ENCODE data around the gene C1orf74.

Gene C1orf74

DNA sequence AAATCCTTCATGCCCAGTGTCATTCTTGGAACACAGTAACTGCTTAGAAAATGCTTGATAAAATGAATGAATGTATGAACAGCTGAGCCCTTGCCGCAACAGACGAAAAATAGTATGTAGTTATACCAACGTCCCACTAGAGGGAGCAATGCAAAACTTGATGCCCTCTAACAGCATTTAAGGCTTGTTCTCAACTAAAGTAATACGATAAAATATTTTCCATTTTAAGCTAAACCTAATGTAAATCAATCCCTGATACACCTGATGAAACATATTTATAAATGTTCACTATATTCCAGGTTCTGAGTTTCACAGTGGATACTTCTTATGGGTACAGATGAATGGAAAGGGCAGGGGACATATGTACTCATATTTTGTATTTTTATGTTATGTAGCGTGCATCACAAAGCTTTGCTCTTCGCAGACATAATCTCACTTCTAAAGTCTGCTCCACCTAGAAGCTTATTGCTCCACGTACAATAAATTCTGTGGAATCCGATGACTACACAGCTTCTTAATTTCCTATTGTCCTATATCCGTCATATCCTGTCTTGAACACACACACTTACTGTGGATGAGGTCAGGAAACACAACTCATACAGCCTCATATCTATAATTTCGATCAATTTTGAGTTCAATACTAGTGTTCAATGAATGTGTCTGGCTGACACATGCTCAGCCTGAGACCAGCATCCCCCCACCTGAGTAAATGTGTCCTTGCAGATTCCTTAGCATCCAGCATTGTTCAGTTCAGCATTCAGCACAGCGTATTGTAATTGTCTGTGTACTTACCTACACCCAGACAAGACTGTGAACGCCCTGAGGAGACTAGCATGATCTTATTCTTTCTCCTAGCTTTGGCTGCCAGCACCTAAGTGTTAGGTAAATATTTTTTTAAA, 39.0 kb upstream of the C1orf74 start:
- peak; percentile 91 for DNase-seq (ENCODE audit: low read depth)
- H3K4me3 ChIP-seq (ENCODE audit: low read length) = peak overlapping the region; percentile 10

DNA sequence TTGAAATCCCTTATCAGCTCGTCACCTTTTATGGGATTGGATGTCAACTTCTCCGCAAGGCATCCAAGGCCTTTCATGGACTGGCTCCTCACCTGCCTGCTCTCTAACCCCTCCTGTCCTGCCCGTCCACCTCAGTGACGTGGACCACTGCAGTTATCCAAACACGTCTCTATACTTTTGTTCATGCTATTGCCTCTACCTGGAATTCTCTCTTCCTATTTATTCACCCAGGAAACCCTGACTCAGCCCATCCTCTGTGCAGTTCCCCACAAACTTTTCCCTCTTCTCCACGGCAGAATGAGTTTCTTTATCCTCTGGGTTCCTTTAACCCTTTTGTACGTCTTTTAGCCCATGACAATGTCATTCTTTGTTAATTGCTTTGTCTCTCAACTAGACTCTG, 38.3 kb upstream of the C1orf74 start:
- peak; percentile 60 for DNase-seq (ENCODE audit: low read depth)
- TF ChIP-seq, protein P1, sequence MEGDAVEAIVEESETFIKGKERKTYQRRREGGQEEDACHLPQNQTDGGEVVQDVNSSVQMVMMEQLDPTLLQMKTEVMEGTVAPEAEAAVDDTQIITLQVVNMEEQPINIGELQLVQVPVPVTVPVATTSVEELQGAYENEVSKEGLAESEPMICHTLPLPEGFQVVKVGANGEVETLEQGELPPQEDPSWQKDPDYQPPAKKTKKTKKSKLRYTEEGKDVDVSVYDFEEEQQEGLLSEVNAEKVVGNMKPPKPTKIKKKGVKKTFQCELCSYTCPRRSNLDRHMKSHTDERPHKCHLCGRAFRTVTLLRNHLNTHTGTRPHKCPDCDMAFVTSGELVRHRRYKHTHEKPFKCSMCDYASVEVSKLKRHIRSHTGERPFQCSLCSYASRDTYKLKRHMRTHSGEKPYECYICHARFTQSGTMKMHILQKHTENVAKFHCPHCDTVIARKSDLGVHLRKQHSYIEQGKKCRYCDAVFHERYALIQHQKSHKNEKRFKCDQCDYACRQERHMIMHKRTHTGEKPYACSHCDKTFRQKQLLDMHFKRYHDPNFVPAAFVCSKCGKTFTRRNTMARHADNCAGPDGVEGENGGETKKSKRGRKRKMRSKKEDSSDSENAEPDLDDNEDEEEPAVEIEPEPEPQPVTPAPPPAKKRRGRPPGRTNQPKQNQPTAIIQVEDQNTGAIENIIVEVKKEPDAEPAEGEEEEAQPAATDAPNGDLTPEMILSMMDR (IDR thresholded peaks at IDR 0.05; ENCODE audit: insufficient read depth, low read depth, low read length, missing control alignments) = no peak
- peak overlapping the region; percentile 13 for H3K4me3 ChIP-seq (ENCODE audit: low read length)

More for the DNA sequence above, 39.0 kb upstream of the C1orf74 start:
- TF ChIP-seq, protein P1 (IDR thresholded peaks at IDR 0.05; ENCODE audit: insufficient read depth, low read depth, low read length, missing control alignments) = peak; percentile 75

GRCh38 chr1:209820986-209821385, 36.6 kb upstream of the C1orf74 start:
- peak; percentile 67 for DNase-seq (ENCODE audit: low read depth)
- TF ChIP-seq, protein P1 (IDR thresholded peaks at IDR 0.05; ENCODE audit: insufficient read depth, low read depth, low read length, missing control alignments) = no peak

DNA sequence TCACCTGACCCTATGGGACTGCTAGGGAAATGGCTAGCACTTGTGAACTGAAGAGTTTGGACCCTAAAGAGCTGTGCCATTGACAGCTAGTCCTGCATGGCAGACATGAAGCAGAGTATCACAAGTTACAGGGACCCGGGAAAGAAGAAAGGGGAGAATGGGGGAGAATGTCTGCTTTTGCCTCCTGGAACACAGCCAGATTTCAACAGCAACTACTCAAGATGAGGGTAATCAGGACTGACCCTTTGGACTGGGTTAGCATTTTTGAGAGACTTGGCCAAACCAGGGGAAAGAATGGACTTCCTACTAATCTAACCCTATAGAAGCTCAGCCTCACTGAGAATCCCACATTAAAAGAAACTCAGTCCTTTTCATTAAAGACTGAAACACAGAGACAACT, 34.7 kb upstream of the C1orf74 start:
- TF ChIP-seq, protein P1 (IDR thresholded peaks at IDR 0.05; ENCODE audit: insufficient read depth, low read depth, low read length, missing control alignments) = no peak
- no peak overlapping the region for H3K4me3 ChIP-seq (ENCODE audit: low read length)
- no peak for DNase-seq (ENCODE audit: low read depth)

More at GRCh38 chr1:209820986-209821385, 36.6 kb upstream of the C1orf74 start:
- H3K4me3 ChIP-seq (ENCODE audit: low read length) = no peak overlapping the region

DNA sequence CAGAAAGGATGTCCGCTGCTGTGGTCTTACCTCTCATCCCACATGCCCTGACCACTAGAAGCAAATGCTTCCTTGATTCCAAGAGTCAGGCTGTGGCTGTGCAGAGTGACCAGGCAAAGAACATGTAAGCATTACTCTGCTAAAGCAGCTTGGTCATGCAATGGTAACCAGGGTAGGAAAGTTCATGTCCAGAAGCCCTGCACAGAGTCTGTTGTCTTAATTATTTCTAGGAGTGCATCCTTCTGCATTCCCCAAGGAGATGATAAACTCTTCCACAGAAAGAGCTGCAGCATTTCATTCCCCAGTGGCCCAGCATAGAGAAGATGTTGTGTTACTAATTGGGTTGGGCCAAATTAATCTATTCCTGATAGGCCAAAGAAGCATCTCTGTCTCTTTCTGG, 33.3 kb upstream of the C1orf74 start:
- no peak for DNase-seq (ENCODE audit: low read depth)
- H3K4me3 ChIP-seq (ENCODE audit: low read length) = no peak overlapping the region
- TF ChIP-seq, protein P1 (IDR thresholded peaks at IDR 0.05; ENCODE audit: insufficient read depth, low read depth, low read length, missing control alignments) = no peak

DNA sequence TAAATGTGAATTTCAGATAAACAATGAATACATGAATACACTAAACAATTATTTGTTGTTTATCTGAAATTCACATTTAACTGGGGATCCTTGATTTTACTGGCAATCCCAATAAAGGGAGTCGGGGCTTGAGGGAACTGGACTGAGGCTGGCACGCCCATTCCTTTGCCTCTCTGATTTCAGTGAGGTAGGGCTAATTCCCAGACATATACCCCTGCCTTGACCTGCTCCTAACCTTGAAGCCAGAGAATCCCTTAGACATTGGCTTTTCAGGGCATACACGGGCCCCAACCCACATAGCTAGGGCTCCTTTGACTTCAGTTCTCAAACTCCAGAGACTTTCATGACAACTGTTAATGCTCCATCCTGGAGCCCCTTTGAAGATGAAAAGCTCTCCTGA, 32.6 kb upstream of the C1orf74 start:
- H3K4me3 ChIP-seq (ENCODE audit: low read length) = no peak overlapping the region
- no peak for DNase-seq (ENCODE audit: low read depth)

More for the DNA sequence above, 32.6 kb upstream of the C1orf74 start:
- TF ChIP-seq, protein P1 (IDR thresholded peaks at IDR 0.05; ENCODE audit: insufficient read depth, low read depth, low read length, missing control alignments) = no peak

All from epithelial cell of esophagus (primary cell).